ENCODE data around the gene MOV10L1.
"Not testable (repeated sequence)": the region's sequence is repeated elsewhere in the genome, so short reads cannot be mapped to it uniquely, and the experiment has no call there.

MOV10L1 gene

DNA sequence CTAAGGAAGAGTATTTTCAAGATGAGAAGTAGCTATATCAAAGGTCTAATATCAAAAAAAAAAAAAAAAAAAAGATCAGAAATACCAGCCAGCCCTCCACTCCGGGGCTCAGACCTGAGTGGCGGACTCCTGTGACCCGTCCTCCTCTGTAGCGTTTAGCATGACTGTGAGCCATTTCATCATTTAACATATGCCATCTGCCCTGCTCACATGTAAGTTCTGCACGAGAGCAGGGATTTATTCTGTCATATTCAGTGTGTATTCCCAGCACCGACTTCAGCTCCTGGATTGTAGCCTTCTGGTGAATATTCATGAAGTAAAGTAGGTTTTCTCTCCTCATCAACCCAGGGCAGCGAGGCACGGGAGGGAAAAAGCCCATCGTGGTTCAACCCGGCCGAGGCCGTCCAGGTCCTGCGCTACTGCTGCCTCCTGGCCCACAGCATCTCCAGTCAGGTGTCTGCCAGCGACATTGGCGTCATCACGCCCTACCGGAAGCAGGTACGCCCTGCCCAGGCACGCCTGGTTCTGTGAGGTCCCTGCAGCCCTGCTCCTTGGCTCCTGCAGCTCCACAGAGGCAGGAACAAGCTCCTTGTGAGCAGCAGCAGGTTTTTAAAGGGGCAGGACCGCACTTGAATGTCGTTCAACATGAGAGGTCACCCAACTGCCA, 68.0 kb downstream of the MOV10L1 start:
- no peak for DNase-seq (ENCODE audit: low read depth, low spot score)

- DNase-seq (ENCODE audit: low read depth, low spot score) = no peak
Measured at GRCh38 chr22:50160947-50161346, 71.1 kb downstream of the MOV10L1 start.

- DNase-seq (ENCODE audit: low read depth, low spot score) = no peak
Measured at GRCh38 chr22:50161508-50162390, 71.9 kb downstream of the MOV10L1 start.

DNA sequence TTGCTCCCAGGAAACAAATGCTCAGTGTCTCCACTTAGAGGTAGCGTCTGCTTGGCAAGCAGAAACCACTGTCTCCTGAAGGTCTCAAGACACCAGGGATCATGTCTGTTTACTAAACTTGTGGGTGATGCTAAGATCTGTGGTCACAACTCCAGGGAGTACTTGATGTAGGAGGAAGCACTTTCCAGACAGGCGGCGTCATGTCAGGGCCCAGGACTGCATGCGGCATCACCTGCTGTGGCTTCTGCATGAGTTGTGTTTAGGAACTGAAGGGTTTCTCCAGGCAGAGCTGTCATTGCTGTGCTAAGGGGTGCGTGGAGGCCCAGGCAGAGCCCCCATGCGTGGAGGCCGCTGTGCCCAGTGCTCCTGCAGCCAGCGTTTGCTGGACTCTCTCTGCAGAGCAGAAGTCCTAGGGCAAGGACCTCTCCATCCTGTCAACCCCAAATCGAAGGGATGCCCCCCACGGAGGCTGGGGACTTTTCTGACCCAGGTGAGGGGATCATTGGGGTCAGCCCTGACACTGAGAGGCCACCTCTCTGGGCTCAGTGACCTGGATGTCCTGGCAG, 72.7 kb downstream of the MOV10L1 start:
- DNase-seq (ENCODE audit: low read depth, low spot score) = no peak

- DNase-seq (ENCODE audit: low read depth, low spot score) = no peak
Measured at GRCh38 chr22:50165436-50166123, 75.8 kb downstream of the MOV10L1 start.

GRCh38 chr22:50167689-50168489, 78.1 kb downstream of the MOV10L1 start:
- DNase-seq (ENCODE audit: low read depth, low spot score) = no peak

DNA sequence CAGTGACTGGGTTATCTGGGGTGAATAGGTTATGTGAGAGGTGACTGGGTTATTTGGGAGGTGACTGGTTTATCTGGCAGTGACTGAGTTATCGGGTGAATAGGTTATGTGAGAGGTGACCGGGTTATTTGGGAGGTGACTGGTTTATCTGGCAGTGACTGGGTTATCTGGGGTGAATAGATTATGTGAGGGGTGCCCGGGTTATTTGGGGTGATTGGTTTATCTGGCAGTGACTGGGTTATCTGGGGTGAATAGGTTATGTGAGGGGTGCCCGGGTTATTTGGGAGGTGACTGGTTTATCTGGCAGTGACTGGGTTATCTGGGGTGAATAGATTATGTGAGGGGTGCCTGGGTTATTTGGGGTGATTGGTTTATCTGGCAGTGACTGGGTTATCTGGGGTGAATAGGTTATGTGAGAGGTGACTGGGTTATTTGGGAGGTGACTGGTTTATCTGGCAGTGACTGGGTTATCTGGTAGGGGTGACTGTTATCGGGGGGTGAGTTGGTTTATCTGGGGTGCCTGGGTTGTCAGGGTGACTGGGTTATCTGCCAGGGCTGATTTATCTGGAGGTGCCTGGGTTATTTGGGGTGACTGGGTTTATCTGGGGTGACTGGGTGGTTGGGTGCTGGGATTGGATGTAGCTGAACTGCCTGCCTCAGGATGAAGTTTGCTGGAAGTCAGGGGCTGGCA, 78.8 kb downstream of the MOV10L1 start:
- not testable (repeated sequence) for DNase-seq (ENCODE audit: low read depth, low spot score)

DNA sequence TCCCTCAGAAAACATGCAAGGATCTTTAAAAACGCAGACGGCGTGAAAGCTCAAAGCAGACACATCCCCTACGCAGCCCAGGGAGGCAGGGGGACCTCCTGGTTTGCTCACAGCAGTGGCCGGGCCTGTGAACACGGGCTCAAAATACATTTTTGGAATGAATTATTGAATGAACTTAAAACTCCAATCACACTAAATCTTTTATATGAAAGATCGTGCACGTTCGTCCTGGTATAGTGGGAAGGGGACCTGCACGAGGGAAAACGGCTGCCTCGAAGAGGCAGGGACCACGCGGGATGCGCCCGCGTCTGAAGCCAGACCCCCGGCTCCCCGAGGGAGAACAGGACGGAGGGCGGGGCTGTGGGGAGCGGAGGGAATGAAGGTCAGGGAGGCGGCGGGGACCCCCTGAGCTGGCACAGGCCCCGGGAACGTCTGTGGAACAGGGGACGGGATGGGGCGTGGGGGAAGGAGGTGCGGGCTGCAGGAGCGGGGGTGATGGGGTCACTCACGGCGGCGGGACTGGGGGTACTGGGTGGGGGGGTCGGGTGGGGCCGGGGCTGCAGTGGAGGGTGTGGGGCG, 79.5 kb downstream of the MOV10L1 start:
- DNase-seq (ENCODE audit: low read depth, low spot score) = no peak

GRCh38 chr22:50169774-50170341, 80.1 kb downstream of the MOV10L1 start:
- DNase-seq (ENCODE audit: low read depth, low spot score) = peak; percentile 24

GRCh38 chr22:50170453-50171318, 80.9 kb downstream of the MOV10L1 start, which contains the start of gene PANX2:
Gene PANX2, plus strand, starts transcription at chr22:50170731. Its CDS starts 0 bp downstream, at chr22:50170731.
- DNase-seq (ENCODE audit: low read depth, low spot score) = no peak

- DNase-seq (ENCODE audit: low read depth, low spot score) = no peak
Measured at GRCh38 chr22:50171319-50171964, 81.6 kb downstream of the MOV10L1 start.

GRCh38 chr22:50171965-50172421, 82.2 kb downstream of the MOV10L1 start:
- no peak for DNase-seq (ENCODE audit: low read depth, low spot score)

DNA sequence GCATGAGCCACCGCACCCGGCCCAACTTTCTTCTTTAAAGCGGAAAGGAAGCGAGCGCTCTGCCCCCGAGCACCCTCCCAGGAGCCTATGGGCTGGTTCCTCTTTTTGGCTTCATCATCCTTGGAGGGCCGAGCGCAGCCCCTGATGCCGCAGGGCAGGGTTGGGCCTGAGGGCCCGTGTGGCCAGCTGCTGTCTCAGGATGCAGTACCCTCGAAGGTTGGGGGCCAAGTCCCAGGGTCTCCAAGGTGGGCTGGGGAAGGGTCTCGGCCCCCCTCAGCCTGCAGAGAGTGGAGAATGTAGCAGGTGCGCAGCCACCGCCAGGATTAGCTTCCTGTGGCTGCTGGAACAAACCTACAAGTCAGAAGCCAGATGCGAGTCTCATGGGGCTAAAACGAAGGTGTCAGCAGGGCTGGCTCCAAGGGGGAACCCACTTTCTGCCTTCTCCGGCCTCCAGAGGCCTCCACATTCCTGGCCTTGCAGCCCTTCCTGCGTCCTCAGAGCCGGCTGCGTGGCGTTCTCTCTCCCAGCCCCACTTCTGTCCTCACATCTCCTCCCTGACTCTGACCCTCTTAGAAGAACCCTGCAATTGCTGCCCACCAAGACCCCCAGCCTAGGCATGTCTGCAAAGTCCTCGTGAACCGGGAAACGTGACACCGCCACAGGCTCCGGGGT, 83.6 kb downstream of the MOV10L1 start:
- DNase-seq (ENCODE audit: low read depth, low spot score) = no peak

DNA sequence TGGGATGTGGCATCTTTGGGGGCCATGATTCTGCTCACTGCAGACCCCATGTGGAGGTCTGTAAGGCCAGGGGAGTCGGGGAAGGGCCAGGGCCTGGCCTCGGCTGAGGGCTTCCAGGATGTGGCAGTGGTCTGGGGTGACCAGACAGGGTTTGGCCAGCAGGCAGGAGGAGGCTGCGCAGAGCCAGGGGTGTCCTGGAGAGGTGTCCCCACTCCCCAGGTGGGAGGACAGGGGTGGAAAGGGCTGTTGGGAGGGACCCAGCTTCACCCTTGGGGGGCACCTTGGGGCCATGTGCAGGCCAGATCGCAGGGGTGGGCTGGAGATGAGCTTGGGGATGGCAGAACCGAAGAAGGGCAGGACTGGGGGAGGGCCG, 84.2 kb downstream of the MOV10L1 start:
- no peak for DNase-seq (ENCODE audit: low read depth, low spot score)

DNA sequence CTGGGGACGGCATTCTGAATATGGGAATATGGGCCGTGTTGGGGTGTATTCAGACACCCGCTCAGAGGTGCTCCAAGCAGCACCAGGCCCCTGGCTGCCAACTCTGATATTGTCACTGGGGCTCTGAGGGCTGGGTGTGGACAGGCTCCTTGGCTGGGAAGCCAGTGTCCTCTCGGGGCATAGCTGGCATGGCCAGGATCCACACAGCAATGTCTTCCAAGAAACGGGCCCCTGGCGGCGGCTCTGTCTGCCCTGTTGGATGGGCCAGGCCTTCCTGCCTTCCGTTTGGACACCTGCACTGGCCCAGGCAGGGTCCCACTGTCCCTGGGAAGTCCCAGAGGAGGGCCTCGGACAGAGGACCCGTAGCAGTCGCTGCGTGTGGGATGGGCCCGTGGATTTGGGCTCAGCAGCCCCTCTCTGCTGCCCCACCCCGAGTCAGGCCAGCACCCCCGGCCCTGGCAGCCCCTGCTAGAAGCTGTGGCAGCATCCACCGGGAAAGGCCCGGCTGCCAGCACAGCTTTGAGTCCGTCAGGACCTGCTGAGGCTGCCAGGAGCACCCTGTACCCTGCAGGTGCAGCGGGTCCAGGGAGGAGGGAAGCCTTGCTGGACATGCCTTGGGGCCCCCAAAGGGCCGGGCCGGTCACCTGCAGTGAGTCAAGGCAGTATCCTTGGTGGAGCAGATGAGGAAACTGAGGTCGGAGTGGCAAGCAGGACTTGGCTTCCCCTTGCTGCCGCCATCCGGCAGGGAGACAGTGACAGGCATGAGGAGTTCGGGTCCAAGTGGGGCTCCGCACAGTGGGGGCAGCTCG, 84.8 kb downstream of the MOV10L1 start:
- DNase-seq (ENCODE audit: low read depth, low spot score) = no peak

DNA sequence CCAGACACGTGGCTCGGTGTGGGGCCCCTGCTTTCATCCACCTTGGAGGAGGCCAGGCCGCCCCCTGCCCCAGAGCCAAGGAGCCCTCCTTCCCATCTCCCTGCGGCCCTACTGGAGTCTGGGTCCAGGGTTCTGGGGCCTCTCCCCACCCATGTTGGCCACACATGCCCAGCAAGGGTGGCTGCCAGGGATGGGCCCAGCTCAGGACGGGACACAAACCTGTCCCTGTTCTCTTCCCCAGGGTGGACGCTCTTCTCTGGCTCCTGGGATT, 85.3 kb downstream of the MOV10L1 start:
- no peak for DNase-seq (ENCODE audit: low read depth, low spot score)
